ENCODE results near the gene CLEC3B. TPM values are rescaled to one million over a fixed set of nuclear protein-coding genes. Genes with fewer than 3 reads are reported as not detected.
A peak's percentile ranks its signal among the peaks of the same experiment; 100 is the strongest.

CLEC3B gene
- total and polyA plus RNA-seq, 11 donors, result 34.8 to 205 (median 73.6) TPM

- DNase-seq, result peak in 3 of 5 donors; percentile 40 to 51 (median 45)
- TF ChIP-seq POLR2A (IDR thresholded peaks at IDR 0.05) (no peak), CTCF (IDR thresholded peaks at IDR 0.05) (no peak)
- Histone ChIP-seq H3K27ac (peak overlapping the region; percentile 58 to 93 (median 76)), H3K27me3 (no peaks in the 10 kb centered on the region), H3K36me3 (no peaks in the 10 kb centered on the region), H3K4me1 (peaks cover 0 to 81% (median 51%) of the 10 kb centered on the region in 12 donors), H3K9me3 (no peaks in the 10 kb centered on the region), H3K4me3 (no peak overlapping the region)
- 53 to 65% (median 58%) methylated on average over 6 of the region's 6 CpGs for WGBS, 4 donors
- intact Hi-C loops (cut with DNase I), result loop anchor here in 1 of 10 donors (10.0 kb wide), 1 partner anchor 50 kb away; the partner anchor contains the start of genes EXOSC7 and ZDHHC3
- ATAC-seq, result peak in 1 of 4 donors; percentile 37
Measured at GRCh38 chr3:45024542-45025255, 1.4 kb upstream of the CLEC3B start.

- Histone ChIP-seq H3K27me3 (no peaks in the 10 kb centered on the region), H3K36me3 (peaks cover 0 to 15% (median 8%) of the 10 kb centered on the region in 9 donors), H3K4me1 (peaks cover 0 to 71% (median 48%) of the 10 kb centered on the region in 12 donors), H3K9me3 (no peaks in the 10 kb centered on the region), H3K4me3 (peak overlapping the region in 11 of 12 donors; percentile 40 to 69 (median 51)), H3K27ac (peak overlapping the region; percentile 58 to 93 (median 76))
- intact Hi-C loops (cut with DNase I), result loop anchor here in 2 of 10 donors (2.0 to 10.0 kb wide), 2 partner anchors 16 to 52 kb away; partner anchors contain the start of genes EXOSC7 (in 1 of the 2) and ZDHHC3 (in 1 of the 2)
- TF ChIP-seq POLR2A (IDR thresholded peaks at IDR 0.05) (peak in 1 of 2 donors; percentile 43), CTCF (IDR thresholded peaks at IDR 0.05) (no peak)
- DNase-seq (peak; percentile 84 to 94 (median 86)), ATAC-seq (peak; percentile 71 to 85 (median 74))
- WGBS, 4 donors, result 25 to 50% (median 33%) methylated on average over 4 of the region's 4 CpGs
Measured at GRCh38 chr3:45026957-45027356, 854 bp downstream of the CLEC3B start.

- H3K4me1 ChIP-seq, result peaks cover 0 to 70% (median 44%) of the 10 kb centered on the region in 12 donors
- no peak for ATAC-seq
- intact Hi-C loops (cut with DNase I), result loop anchor here in 2 of 10 donors (2.0 to 10.0 kb wide), 2 partner anchors 17 to 53 kb away; partner anchors contain the start of genes EXOSC7 (in 1 of the 2) and ZDHHC3 (in 1 of the 2)
Measured at GRCh38 chr3:45027441-45027840, 1.3 kb downstream of the CLEC3B start.

More at GRCh38 chr3:45027441-45027840, 1.3 kb downstream of the CLEC3B start:
- Histone ChIP-seq H3K36me3 (peaks cover 0 to 19% (median 13%) of the 10 kb centered on the region in 9 donors), H3K27ac (peak overlapping the region; percentile 58 to 93 (median 76)), H3K27me3 (no peaks in the 10 kb centered on the region), H3K4me3 (peak overlapping the region in 11 of 12 donors; percentile 40 to 69 (median 51)), H3K9me3 (no peaks in the 10 kb centered on the region)
- TF ChIP-seq CTCF (IDR thresholded peaks at IDR 0.05) (no peak), POLR2A (IDR thresholded peaks at IDR 0.05) (no peak)
- DNase-seq, result no peak
- WGBS, 4 donors, result 64 to 78% (median 74%) methylated on average over 4 of the region's 4 CpGs
